A673 (cell line): Measurements from ENCODE around the gene ANGPT4. TPM values are rescaled to one million over a fixed set of nuclear protein-coding genes. Genes with fewer than 3 reads are reported as not detected.

Source experiments
- BruUV-seq: library from RNA; stranded (reverse); fragments of 400-500 nt; replicated peaks from 2 replicates; lab custom pipeline; 2021; lab: Mats Ljungman, UMichigan
- CTCF ChIA-PET: fragments of 300-600 bp; sonication (Branson Sonifier 250); formaldehyde crosslinking; loops from one replicate; lab custom pipeline; 2022; ENCODE audit warnings: antibody characterized with exemption; lab: Charles Lee
- POLR2A ChIA-PET: fragments of 300-600 bp; sonication (Branson Sonifier 250); formaldehyde crosslinking; loops from one replicate; lab custom pipeline; 2022; ENCODE audit warnings: antibody characterized with exemption; ENCODE audit not compliant: low non-redundant PET; lab: Charles Lee
- DNase-seq: peaks from one replicate; pipeline ENCODE4 v3.0.0-alpha.2; 2015; ENCODE audit warnings: low spot score
- H3K27ac ChIP-seq: fragments of 200-600 bp; sonication (generic); 2 replicates; pipeline ENCODE4 v1.5.1; 2016; ENCODE audit warnings: mixed run types, low read depth, mild to moderate bottlenecking, mixed read lengths, antibody characterized with exemption, low read length; ENCODE audit not compliant: poor library complexity, severe bottlenecking
- H3K27me3 ChIP-seq: fragments of 200-600 bp; sonication (generic); replicated peaks from 2 replicates; pipeline ENCODE4 v1.6.1; 2017; ENCODE audit warnings: mixed run types, low read depth, mild to moderate bottlenecking, mixed read lengths, antibody characterized with exemption, low read length; ENCODE audit not compliant: insufficient read depth, poor library complexity
- H3K36me3 ChIP-seq: fragments of 200-600 bp; sonication (generic); 2 replicates; pipeline ENCODE4 v1.6.1; 2016; ENCODE audit warnings: mixed run types, mild to moderate bottlenecking, mixed read lengths, antibody characterized with exemption, low read length; ENCODE audit not compliant: insufficient read depth, poor library complexity, severe bottlenecking
- H3K4me1 ChIP-seq: fragments of 200-600 bp; sonication (generic); 2 replicates; pipeline ENCODE4 v1.6.1; 2017; ENCODE audit warnings: mixed run types, mild to moderate bottlenecking, mixed read lengths, antibody characterized with exemption, low read length; ENCODE audit not compliant: insufficient read depth, poor library complexity, severe bottlenecking
- H3K4me3 ChIP-seq: fragments of 200-600 bp; sonication (generic); 2 replicates; pipeline ENCODE4 v1.5.1; 2016; ENCODE audit warnings: low read depth, mixed run types, mild to moderate bottlenecking, mixed read lengths, low read length; ENCODE audit not compliant: poor library complexity, severe bottlenecking
- H3K9me3 ChIP-seq: fragments of 200-600 bp; sonication (generic); 2 replicates; pipeline ENCODE4 v1.6.1; 2016; ENCODE audit warnings: mixed run types, low read depth, mild to moderate bottlenecking, mixed read lengths, antibody characterized with exemption, low read length; ENCODE audit not compliant: poor library complexity, severe bottlenecking
- CTCF ChIP-seq: fragments of 300-800, 200-600 bp; sonication (generic); conservative IDR thresholded peaks from 2 replicates; pipeline ENCODE4 v1.5.1; 2017; ENCODE audit warnings: low read depth, mild to moderate bottlenecking, antibody characterized with exemption, low read length, moderate library complexity, mixed read lengths
- EZH2 ChIP-seq: fragments of 200-600 bp; sonication (generic); IDR thresholded peaks from 2 replicates; pipeline ENCODE4 v1.6.1; 2017; ENCODE audit warnings: borderline replicate concordance, low read depth, mild to moderate bottlenecking, mixed read lengths, antibody characterized with exemption, low read length; ENCODE audit not compliant: poor library complexity, severe bottlenecking
- intact Hi-C: fragments of 100-400 bp; cut with micrococcal nuclease; formaldehyde crosslinking; loops from one replicate; pipeline ENCODE4 v1.10.0; 2022; ENCODE audit not compliant: unreplicated experiment
- total RNA-seq: library from RNA; stranded (reverse); gene quantifications from 2 replicates; pipeline ENCODE4 v1.2.3, GENCODE V29; 2021

Gene ANGPT4
- total RNA-seq, 1 experiment from 2014 or later, result not detected

- Histone ChIP-seq H3K9me3 (no peaks in the 10 kb centered on the region), H3K27me3 (peaks cover 43% of the 10 kb centered on the region), H3K36me3 (no peaks in the 10 kb centered on the region), H3K27ac (no peak overlapping the region), H3K4me1 (no peaks in the 10 kb centered on the region), H3K4me3 (no peak overlapping the region)
- BruUV-seq, result no TSS peak
- intact Hi-C loops, result no loop called here
- ChIA-PET POLR2A (no interaction called here), CTCF (no interaction called here)
- no peak for TF ChIP-seq EZH2
- TF ChIP-seq CTCF, result no peak
- DNase-seq, result no peak
Measured at GRCh38 chr20:946826-947225, 30.7 kb upstream of the ANGPT4 start.

GRCh38 chr20:945841-946240 lies 29.7 kb upstream of the ANGPT4 start:
- H3K36me3 ChIP-seq, result no peaks in the 10 kb centered on the region
- TF ChIP-seq CTCF (no peak), EZH2 (no peak)
- CTCF ChIA-PET, result no interaction called here
- peaks cover 46% of the 10 kb centered on the region for H3K27me3 ChIP-seq
- H3K4me1 ChIP-seq, result no peaks in the 10 kb centered on the region
- intact Hi-C loops, result no loop called here
- H3K4me3 ChIP-seq, result no peak overlapping the region
- POLR2A ChIA-PET, result no interaction called here
- no peaks in the 10 kb centered on the region for H3K9me3 ChIP-seq
- no peak for DNase-seq
- H3K27ac ChIP-seq, result no peak overlapping the region
- BruUV-seq, result no TSS peak

- H3K4me3 ChIP-seq, result no peak overlapping the region
- no peaks in the 10 kb centered on the region for H3K4me1 ChIP-seq
- no peaks in the 10 kb centered on the region for H3K9me3 ChIP-seq
- H3K27me3 ChIP-seq, result peaks cover 49% of the 10 kb centered on the region
- intact Hi-C loops, result no loop called here
- H3K27ac ChIP-seq, result no peak overlapping the region
- CTCF ChIA-PET, result no interaction called here
- no peak for DNase-seq
- POLR2A ChIA-PET, result no interaction called here
- no peaks in the 10 kb centered on the region for H3K36me3 ChIP-seq
- no TSS peak for BruUV-seq
- TF ChIP-seq CTCF (no peak), EZH2 (no peak)
Measured at GRCh38 chr20:944774-945410, 28.8 kb upstream of the ANGPT4 start.
